OCI-LY7 (cell line): ENCODE data around the gene PIGX.

Experiments
- EZH2phosphoT487 ChIP-seq: fragments of 200-600 bp; sonication (generic); IDR thresholded peaks from 2 replicates; pipeline ENCODE4 v1.6.1; 2018; ENCODE audit warnings: low read depth, borderline replicate concordance, mild to moderate bottlenecking, mixed run types, antibody characterized with exemption, low read length, moderate library complexity, mixed read lengths
- TF ChIP-seq, protein P1 (sequence below): fragments of 200-600 bp; sonication (generic); conservative IDR thresholded peaks from 2 replicates; pipeline ENCODE4 v1.5.1; 2014; ENCODE audit warnings: mild to moderate bottlenecking, antibody characterized with exemption, low read length, moderate library complexity, mixed read lengths

DNA sequence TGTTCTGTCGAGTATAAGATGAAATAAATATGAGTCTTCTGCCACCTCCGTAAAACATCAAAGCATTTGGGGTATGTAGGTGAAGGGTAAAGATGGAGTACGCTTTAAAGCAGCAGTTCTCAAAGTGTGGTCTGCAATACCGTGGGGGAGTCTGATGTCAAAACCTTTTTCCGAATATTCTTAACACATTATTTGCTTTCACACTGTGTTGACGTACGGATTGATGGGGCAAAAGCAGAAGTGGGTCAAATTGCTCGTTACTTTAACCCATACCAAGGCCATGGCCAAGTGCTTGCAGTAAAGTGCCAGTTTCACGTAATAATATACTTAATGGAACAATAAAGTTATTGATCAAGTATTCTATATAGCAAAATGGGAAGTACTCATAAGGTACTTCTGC is 63.8 kb downstream of the PIGX start:
- TF ChIP-seq, protein P1, sequence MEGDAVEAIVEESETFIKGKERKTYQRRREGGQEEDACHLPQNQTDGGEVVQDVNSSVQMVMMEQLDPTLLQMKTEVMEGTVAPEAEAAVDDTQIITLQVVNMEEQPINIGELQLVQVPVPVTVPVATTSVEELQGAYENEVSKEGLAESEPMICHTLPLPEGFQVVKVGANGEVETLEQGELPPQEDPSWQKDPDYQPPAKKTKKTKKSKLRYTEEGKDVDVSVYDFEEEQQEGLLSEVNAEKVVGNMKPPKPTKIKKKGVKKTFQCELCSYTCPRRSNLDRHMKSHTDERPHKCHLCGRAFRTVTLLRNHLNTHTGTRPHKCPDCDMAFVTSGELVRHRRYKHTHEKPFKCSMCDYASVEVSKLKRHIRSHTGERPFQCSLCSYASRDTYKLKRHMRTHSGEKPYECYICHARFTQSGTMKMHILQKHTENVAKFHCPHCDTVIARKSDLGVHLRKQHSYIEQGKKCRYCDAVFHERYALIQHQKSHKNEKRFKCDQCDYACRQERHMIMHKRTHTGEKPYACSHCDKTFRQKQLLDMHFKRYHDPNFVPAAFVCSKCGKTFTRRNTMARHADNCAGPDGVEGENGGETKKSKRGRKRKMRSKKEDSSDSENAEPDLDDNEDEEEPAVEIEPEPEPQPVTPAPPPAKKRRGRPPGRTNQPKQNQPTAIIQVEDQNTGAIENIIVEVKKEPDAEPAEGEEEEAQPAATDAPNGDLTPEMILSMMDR: no peak
- TF ChIP-seq EZH2phosphoT487: no peak
